HS-27A (cell line): ENCODE measurements around the gene PIK3C2G.

Experiments
- DNase-seq: peaks from one replicate; pipeline ENCODE4 v3.0.0-alpha.2; 2012; ENCODE audit warnings: low read depth, missing footprints

PIK3C2G gene

DNA sequence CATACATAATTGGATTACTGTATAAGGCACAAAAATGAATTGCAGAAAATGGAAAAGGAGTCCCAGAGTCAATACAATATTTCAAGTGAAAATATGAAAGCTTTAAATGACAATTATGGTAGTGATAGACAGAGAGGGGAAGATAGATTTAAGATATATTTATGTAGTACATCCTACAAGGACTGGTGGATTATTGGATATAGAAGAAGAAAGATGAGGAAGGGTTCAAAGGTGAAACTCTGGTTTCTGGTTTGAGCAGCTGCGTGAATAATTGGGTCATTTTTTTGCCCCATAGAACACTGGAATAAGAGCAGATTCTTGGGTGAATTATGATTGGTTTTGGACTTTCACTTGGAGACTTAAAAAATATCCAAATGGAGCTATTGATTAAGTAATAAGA lies 19.4 kb downstream of the PIK3C2G start:
- no peak for DNase-seq

DNA sequence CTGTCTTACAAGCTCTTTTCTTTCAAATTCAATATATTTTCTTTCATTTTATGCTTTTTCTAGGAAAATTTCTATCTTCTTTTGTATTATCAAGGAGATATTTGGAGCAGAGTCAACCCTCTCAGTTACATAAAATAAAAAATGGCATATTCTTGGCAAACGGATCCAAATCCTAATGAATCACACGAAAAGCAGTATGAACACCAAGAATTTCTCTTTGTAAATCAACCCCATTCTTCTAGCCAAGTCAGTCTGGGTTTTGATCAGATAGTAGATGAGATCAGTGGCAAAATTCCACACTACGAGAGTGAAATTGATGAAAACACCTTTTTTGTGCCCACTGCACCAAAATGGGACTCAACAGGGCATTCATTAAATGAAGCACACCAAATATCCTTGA lies 20.6 kb downstream of the PIK3C2G start:
- no peak for DNase-seq

DNA sequence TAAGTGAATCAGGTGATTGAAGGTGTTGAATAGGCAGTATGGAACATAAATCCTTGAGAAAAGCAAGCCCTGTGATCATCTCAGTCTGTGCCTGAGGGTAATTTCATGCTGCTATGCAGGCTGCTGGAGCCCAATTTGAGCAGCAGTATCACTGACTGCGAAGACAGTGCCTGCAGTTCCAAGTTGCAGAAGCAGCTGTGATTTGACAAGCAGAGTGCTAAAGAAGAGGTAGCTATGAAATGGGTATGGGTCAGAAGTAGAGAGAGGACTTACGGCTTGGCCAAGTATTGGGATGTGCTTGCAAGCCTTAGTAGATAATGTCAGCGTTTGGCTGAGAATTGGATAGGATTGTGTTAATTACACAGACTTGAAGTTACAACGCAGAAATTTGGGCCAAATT lies 22.5 kb downstream of the PIK3C2G start:
- DNase-seq: no peak

DNA sequence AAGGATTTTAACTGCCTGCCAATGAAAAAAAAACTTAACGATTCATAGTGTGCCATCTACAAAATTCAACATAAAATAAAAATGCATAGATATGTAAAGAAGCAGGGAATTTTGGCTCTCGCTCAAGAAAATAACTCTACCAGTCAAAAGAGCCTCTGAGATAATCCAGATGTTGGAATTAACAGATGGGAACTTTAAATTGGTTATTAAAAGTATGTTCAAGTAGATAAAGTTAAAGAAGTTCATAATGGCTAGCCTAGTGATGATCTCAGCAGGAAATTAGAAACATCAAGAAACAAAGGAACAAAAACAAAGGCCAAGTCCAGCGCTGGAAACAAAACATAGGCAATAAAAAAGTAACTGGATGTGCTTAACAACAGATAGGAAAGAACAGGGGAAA lies 23.1 kb downstream of the PIK3C2G start:
- DNase-seq: no peak

DNA sequence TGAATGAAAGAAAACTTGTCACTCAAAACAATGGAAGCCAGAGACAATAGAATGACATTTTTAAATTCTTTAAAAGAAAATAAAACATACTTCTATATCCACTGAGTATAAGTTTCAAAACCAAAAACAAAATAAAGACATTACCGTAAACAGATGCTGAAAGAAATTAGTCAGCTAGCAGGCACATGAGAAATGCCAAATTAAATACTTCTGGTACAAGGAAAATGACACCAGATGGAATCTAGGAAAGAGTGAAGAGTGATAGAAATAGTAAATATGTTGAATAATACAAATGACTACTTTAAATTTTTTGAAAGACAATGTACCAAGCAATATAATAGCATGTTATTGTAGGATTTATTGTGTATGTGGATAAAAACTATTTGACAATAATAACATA lies 23.8 kb downstream of the PIK3C2G start:
- DNase-seq: no peak

DNA sequence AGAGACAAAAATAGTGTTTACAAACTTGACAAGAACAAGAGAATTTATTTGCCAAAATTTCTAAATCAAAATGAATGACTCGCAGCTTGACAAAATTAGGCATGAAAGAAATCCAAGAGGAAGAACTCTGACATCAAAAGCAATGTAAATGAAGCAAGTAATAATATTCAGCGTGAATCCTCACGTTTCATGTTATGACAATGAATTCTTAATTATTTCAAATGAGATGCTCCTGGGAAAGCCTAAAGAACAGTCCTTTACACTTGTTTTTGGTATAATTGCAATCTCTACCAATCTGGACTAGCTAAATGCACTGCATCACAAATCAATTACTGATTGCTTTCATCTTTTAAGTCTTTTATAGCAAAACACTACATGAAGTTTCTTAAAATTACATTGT lies 29.1 kb downstream of the PIK3C2G start:
- no peak for DNase-seq

DNA sequence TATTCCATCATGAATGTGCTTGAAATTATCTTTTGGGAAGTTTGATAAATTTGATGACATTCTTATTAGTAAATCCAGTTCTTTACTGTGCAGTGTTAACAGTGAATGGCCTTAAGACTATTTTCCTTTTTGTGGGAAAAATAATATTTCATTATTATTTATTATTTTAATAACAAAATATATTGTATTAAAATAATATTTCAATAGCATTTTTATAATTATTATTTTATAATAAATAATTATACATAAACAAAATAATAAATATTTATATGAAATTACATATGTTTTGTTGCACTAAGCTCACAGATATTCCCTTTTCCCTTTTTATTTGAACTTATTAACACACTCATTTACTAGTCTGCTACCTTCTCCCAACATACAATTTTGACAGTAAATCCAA lies 33.6 kb downstream of the PIK3C2G start:
- no peak for DNase-seq

DNA sequence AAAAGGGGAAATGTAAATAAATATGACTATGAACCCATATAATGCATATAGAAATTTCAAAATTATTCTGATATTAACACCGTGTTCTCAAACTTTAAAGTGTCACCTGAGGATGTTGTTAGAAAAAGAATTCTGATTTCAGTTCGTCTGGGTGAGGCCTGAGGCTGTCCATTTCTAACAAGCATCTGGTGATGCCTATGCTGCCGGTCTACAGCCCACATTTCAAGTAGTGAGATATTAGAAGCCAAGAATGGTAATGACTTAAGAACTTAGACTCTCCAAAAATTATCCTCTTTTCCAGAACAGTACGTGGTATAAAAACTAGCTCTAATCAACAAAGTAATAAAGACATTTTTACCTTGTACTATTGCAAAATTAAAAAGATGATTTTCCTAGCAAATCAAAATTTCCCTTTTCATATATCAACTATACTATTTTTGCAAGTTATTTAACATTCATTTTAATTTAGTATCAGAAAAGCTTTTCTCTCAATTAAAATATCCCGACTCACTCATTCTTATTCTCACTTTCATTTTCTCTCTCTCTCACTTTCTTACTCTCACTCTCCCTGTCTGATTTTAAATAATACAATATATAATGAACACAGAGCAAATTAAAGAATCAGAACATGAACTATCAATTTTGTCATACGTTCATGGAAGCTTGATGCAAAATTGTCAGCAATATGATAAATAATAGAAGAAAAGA lies 35.0 kb downstream of the PIK3C2G start:
- DNase-seq: no peak

DNA sequence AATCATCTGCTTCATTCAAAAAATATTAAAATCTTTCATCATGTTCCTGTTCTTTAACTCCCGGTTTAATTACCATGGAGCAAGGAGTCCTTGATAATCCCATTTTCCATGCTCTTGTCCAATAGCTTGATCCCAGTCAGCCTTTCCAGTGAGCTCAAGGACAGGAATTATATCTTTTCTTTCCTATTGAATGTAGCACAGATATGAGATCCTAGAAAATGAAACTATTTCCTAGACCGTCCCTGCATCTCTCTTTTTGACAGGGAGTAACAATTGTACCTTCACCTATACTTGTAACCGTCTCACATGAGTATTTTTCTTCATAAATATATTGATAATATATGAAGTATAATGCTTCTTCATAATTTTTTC lies 35.6 kb downstream of the PIK3C2G start:
- DNase-seq: no peak

DNA sequence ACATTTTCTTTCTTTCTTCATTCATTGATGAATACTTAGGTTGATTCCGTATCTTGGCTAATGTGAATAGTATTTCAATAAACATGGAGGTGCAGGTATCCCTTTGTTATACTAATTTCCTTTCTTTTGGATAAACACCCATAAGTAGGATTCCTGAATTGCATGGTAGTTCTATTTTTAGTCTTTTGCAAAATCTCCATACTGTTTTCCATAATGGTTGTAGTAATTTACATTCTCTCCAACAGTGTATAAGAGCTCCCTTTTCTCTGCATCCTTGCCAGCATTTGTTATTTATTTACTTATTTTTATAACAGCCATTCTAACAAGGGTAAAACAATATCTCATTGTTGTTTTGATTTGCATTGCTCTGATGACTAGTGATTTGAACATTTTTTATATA lies 36.6 kb downstream of the PIK3C2G start:
- DNase-seq: no peak

DNA sequence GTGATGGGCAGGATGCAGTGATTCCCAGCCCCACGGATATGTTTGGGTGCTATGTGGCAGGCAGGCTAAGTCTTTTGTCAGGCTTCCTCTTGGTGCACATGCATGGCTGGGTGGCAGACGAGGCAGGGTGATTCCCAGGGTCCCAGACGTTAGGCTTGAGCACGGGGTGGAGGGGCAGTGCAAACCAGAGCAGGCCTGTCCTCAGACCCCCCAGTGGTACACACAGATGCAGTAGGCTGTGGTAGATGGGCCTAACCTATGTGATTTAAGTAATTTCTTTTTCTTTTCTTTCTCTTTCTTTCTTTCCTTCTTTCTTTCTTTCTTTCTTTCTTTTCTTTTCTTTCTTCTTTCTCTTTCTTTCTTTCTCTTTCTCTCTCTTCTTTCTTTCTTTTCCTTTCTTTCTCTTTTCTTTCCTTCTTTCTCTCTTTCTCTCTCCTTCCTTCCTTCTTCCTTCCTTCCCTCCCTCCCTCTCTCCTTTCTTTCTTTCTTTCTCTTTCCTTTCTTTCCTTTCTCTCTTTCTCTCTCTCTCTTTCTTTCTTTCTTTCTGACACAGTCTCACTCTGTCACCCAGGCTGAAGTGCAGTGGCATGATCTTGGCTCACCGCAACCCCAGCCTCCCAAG lies 41.6 kb downstream of the PIK3C2G start:
- DNase-seq: no peak

DNA sequence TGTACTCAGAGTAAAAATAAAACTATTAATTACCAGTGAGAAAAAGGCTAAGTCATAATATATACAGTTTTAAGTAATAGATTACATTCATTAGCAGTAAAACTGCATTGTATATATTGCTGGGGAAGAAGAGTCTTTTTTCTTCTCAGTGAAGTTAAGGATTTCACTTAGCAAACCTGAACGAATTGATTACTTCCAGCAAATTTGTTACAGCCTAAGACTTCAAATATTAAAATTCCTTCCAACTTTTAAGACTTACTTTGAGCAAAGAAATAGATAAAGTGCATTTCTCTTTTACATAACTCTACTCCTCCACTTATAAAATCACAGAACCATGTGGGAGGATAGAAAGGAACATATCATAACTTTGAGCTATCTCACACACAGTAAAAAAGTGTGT lies 43.3 kb downstream of the PIK3C2G start:
- no peak for DNase-seq

DNA sequence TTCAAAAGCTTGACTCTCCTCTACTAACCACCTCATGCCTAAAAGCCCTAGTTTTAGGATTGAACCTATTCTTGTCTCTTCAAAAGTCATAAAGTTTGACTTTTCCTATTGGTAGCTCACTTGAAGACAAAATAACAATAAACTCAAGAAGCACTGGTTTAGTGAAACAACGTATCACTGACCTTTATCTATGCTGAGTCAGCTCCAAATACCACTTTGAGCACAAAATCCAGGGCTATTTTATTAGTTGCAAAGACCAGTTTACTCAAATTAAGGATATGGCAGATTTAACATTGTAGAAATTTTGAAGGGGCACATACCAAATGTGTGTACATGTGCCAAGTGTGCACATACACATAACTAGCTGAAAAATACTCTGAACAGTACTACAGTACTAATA lies 45.0 kb downstream of the PIK3C2G start:
- DNase-seq: no peak

DNA sequence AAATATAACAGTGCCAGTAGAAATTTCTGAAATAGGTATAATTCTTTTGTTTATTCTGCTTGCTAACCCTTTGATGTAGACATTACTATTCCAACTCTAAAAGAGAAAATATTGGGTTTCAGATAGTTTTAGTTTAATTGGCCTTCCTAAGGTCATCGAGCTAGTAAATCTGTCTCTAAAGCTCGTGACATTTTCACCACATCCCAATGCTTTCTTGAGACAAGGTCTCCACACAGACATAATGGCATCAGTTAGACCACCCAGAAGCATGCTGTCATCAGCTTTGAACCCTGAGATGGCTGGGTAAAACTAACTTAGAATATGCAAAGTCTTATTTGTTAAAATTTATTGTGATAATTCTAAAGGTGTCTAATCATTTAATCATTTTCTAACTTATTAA lies 52.0 kb downstream of the PIK3C2G start:
- no peak for DNase-seq

DNA sequence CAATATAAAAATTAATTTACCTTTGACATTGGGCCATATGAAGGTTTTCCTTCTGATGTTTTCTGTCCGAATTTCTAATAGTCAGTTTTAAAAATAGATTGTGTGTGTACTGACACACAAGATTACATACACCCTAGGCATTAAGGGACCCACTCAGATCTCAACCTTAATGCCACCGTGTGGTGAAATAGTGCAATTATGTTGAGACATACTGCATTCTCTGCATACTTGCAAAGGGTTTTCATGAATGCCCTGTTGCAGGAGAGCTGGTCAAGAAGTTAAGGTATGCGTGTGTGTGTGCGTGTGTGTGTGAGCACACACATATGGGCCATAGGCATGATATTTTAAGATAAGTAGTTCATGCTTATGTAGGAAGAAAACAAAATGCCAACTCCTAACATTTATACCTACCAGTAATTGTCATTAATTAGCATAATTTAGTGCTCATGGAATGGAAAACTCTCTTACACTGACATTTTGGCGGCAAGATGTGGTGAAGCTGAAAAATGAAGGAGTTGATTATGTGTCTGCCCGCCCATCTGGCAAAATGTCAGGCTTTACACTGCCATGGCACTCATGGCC lies 58.8 kb downstream of the PIK3C2G start:
- DNase-seq: peak; percentile 91

DNA sequence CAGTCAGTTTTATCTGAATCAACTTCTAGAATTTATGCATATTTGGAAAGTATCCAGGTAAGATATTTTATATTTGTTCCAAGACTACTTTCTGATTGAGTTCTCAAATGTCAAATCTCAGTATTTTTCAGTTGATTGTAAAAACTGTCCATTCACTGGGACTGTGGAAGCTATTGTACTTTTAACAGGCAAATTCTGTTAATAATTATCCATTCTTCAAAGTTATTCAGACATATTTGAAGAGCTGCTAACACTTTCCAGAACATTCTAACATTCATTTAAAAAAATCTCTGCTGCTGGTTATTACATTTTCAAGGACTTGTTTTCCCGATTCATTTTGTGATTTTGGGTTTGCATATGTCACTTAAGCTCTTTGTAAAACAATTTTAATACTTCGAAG lies 59.7 kb downstream of the PIK3C2G start:
- DNase-seq: no peak

DNA sequence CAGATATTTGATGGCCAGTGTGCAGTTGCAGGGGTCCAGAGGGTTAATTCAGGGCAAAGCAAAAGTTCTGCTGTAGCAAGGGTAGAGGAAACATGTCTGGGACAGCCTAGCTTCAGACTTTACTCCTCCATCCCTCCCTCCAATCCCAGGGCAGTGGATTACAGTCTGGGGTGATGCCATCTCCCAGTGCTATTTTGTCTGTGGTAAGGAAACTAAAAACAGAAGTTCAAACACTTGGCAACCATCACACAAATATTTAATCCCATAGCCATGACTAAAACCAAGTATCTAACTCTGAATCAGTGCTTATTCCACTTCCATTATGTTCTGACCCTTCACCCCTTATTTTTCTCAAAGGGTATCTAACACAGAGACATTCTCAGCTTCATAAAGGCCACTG lies 61.8 kb downstream of the PIK3C2G start:
- no peak for DNase-seq

DNA sequence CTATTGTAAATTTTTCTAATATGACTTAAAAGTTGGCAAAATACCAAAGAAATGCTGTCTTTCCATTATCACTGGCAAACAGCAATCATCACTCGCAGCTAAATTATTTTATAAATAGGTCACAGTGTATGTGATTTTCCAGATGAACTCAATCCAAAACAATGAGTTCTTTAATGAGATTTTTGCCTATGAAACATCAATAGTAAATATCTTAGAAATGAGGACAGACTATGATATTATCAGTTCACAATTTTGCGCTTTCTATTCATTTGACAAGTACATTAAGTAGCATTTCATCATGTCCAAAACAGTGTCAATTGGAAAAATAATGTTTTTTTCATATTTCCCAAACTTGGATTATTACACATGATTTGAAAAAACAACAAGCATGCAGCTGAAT lies 65.7 kb downstream of the PIK3C2G start:
- no peak for DNase-seq

DNA sequence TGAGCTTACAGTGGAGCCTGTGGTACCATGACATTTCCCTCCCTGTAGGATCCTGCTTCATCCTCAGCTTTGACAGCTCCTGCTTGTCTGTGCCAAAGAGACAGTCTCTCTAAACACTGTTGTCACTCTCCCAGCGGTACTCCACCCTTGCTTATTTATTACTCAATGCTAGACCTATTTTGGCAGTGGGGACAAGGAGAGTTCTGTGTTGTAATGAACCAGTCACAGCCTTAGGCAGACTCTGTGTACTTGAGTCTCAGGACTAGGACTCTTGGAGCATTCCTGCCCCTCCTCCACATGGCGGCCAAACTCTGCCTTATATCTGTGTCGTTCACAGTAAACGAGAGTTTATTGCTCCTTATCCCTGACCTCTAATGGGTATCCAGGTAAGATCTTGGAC lies 70.9 kb downstream of the PIK3C2G start:
- DNase-seq: no peak

DNA sequence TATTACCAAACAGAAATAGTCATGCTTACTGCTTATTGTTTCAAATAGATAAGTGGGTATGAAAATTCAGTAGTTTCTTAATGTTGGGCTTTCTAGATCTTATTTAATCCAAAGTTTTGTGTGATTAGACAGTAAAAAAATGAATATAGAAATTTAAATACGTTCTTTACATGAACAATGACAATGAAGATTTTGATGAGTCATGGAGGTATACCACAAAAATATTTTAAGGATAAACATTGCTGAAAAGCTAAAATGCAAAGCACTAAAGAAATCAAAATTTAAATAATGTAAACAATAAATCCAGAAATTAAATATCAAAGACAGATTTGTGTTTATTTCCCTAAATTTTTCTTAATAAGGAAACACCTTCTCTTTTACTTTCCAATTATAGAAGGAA lies 78.3 kb downstream of the PIK3C2G start:
- no peak for DNase-seq

DNA sequence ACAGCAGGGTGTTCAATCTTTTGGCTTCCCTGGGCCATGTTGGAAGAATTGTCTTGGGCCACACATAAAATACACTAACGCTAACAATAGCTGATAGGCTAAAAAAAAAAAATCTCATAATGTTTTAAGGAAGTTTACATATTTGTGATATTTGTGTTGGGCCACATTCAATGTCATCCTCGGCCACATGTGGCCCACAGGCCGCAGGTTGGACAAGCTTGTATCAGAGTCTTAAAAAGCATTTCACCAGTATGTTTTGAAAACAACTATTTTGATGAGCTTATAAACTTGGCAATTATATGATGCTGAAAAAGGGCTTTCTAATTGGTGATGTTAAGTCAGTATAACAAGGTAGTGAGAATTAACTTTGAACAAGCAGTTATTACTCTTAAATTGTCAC lies 78.9 kb downstream of the PIK3C2G start:
- DNase-seq: no peak

DNA sequence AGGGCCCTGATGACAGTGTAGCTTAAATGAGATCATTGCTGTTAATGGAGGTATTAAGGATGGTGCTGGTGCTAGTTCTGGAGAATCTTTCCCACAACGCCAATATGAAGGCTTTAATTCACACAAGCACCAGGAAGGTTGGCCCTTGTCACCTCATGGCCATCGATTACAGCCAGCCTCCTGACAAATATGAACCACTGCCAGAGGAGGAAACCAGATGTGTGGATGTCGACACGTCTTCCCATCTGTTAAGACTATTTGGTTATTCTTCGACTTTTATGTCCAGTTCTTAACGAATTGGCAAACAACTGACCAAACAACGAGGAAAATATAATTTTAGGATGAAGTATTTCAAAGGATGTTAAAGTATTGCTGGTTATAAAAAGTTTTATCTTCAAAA lies 79.5 kb downstream of the PIK3C2G start:
- DNase-seq: no peak

DNA sequence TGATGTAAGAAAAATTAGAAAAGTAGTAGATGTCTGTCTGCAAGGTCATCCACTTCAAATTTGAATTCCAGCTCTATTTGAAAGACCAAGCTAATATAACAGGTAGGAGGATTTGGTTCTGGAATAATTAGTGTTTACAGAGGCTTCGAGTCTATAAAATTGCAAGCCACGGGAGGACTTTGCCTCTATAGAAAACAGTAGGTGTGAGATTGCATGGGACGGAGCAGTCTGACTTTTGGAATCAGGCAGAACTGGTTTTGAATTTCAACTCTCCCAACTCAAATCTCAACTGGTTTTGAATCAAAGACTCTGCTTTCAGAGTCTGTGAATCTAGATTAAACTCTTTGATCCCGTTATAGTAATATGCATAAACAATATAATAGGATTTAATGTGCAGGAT lies 82.4 kb downstream of the PIK3C2G start:
- DNase-seq: no peak
